Testis (tissue), 3 donors: ENCODE measurements around the gene GRM8. TPM values are rescaled to one million over a fixed set of nuclear protein-coding genes. Genes with fewer than 3 reads are reported as not detected.
A peak's percentile ranks its signal among the peaks of the same experiment; 100 is the strongest.

Source experiments
- DNase-seq: peaks from one replicate; pipeline ENCODE4 v3.0.0-alpha.2; 2019
- H3K27ac ChIP-seq, 2 donors: fragments of 200-600 bp; sonication (generic); one replicate each; pipeline ENCODE4 v1.5.1; 2019
- H3K27me3 ChIP-seq: fragments of 200-600 bp; sonication (generic); one replicate; pipeline ENCODE4 v1.5.1; 2019
- H3K36me3 ChIP-seq: fragments of 200-600 bp; sonication (generic); one replicate; pipeline ENCODE4 v1.5.1; 2017; ENCODE audit warnings: low read depth; ENCODE audit errors: missing control alignments
- H3K4me1 ChIP-seq: fragments of 200-600 bp; sonication (generic); one replicate; pipeline ENCODE4 v1.5.1; 2019
- H3K4me3 ChIP-seq, 2 donors: fragments of 200-600 bp; sonication (generic); one replicate each; pipeline ENCODE4 v1.5.1; 2017 to 2019
- H3K9me3 ChIP-seq: fragments of 200-600 bp; sonication (generic); one replicate; pipeline ENCODE4 v1.5.1; 2017
- POLR2A ChIP-seq: fragments of 450-650 bp; IDR thresholded peaks from one replicate; pipeline ENCODE4 v1.6.1; 2017; ENCODE audit warnings: antibody characterized with exemption, mild to moderate bottlenecking, moderate library complexity
- WGBS, 2 donors: methylation state at CpG; one replicate each; pipeline ENCODE4 v1.1.5; 2018; 5-methylcytosine and 5-hydroxymethylcytosine counted together
- intact Hi-C: fragments of 100-400 bp; cut with DNase I; formaldehyde crosslinking; loops from one replicate; pipeline ENCODE4 v1.15.1; 2023; ENCODE audit warnings: low total_unique reads
- polyA plus RNA-seq: library from polyadenylated mRNA; stranded (reverse); fragments of 350-450 nt; fragmentation: Illumina TruSeq; extraction: RNeasy Lipid Tissue Mini Kit (QIAGEN cat#74804); gene quantifications from one replicate; pipeline ENCODE4 v1.2.3, GENCODE V29; 2014; ENCODE audit warnings: low read depth, low replicate concordance; ENCODE audit not compliant: insufficient read depth
- total RNA-seq, 2 donors: library from RNA; depleted of rRNA; stranded (reverse); fragments of >200 nt; gene quantifications; one replicate each; pipeline ENCODE4 v1.2.3, GENCODE V29; 2016
- TF ChIP-seq, protein P1 (sequence below), 3 experiments: fragments of 450-650 bp in 2 of 3; fragments of 200-600 bp in 1 of 3; sonication (generic) in 1 of 3; IDR thresholded peaks; one replicate each; pipeline ENCODE4 v1.5.1; 2016 to 2019; ENCODE audit warnings: antibody characterized with exemption in 3 of 3, mild to moderate bottlenecking in 2 of 3, moderate library complexity in 1 of 3

Gene GRM8
- total and polyA plus RNA-seq, 3 donors from 2014 or later: 7.1 to 8.2 (median 7.1) TPM

DNA sequence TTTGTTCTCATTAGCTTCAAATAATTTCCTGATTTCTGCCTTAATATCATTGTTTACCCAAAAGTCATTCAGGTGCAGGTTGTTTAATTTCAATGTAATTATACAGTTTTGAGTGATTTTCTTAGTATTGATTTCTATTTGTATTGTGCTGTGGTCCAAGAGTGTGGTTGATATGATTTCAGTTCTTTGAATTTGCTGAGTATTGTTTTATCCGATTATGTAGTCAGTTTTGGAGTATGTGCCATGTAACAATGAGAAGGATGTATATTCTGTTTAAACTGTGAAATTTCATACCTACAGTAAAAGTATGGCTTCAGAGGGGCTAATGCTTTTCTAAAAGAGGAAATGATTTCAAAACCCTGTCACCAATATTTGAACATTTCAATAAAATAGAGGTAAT is 17.4 kb upstream of the GRM8 start:
- Histone ChIP-seq H3K27ac (no peak overlapping the region), H3K4me3 (no peak overlapping the region), H3K36me3 (no peaks in the 10 kb centered on the region), H3K9me3 (no peaks in the 10 kb centered on the region), H3K27me3 (no peaks in the 10 kb centered on the region), H3K4me1 (no peaks in the 10 kb centered on the region)
- TF ChIP-seq, protein P1, sequence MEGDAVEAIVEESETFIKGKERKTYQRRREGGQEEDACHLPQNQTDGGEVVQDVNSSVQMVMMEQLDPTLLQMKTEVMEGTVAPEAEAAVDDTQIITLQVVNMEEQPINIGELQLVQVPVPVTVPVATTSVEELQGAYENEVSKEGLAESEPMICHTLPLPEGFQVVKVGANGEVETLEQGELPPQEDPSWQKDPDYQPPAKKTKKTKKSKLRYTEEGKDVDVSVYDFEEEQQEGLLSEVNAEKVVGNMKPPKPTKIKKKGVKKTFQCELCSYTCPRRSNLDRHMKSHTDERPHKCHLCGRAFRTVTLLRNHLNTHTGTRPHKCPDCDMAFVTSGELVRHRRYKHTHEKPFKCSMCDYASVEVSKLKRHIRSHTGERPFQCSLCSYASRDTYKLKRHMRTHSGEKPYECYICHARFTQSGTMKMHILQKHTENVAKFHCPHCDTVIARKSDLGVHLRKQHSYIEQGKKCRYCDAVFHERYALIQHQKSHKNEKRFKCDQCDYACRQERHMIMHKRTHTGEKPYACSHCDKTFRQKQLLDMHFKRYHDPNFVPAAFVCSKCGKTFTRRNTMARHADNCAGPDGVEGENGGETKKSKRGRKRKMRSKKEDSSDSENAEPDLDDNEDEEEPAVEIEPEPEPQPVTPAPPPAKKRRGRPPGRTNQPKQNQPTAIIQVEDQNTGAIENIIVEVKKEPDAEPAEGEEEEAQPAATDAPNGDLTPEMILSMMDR (IDR thresholded peaks at IDR 0.05): no peak
- no peak for TF ChIP-seq POLR2A
- intact Hi-C loops: no loop called here
- no peak for DNase-seq
- 82 to 94% methylated on average over 1 of the region's 1 CpG for WGBS, 2 donors

DNA sequence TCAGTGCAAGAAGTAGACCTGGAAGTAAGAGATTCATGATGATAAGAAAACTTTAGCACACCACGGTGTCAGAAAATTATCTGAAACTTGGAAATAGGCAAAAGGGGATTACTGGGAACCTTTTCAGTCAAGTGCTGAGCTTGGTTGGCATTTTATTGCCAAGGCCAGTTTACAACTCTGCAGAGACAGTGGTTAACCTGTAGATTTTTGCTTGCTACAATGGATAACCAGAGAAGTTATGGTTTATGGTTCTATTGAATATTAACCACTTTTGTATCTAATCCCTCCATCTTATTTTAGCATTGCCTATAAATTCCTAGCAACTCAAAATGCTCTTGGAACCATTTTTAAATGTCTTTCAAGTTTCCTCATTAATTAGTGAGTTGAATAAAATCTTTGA is 13.3 kb upstream of the GRM8 start:
- H3K36me3 ChIP-seq: no peaks in the 10 kb centered on the region
- no peak overlapping the region for H3K4me3 ChIP-seq
- TF ChIP-seq, protein P1 (IDR thresholded peaks at IDR 0.05): no peak
- TF ChIP-seq POLR2A: no peak
- 81 to 84% methylated on average over 1 of the region's 1 CpG for WGBS, 2 donors
- H3K27me3 ChIP-seq: no peaks in the 10 kb centered on the region
- intact Hi-C loops: no loop called here
- H3K4me1 ChIP-seq: no peaks in the 10 kb centered on the region
- H3K9me3 ChIP-seq: no peaks in the 10 kb centered on the region
- H3K27ac ChIP-seq: no peak overlapping the region
- no peak for DNase-seq

DNA sequence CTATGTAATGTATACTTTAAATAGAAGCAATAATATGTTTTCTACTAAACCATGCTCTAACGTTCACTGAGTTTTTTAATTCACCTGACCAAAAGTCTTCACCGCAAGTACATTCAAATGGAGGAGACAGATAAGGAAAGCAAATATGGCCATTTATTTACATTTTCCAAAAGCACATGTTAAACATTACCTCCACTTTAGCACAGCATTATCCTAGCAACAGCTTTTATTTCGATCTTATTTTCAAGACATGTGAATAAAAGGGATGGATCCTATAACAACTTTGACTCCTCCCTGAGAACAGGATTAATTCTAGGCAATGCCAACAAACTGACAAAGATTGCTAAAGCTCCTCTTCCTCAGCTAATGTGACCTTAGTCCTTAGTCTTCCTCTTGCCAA is 11.5 kb upstream of the GRM8 start:
- Histone ChIP-seq H3K4me1 (no peaks in the 10 kb centered on the region), H3K9me3 (no peaks in the 10 kb centered on the region), H3K36me3 (no peaks in the 10 kb centered on the region), H3K4me3 (no peak overlapping the region), H3K27ac (no peak overlapping the region), H3K27me3 (no peaks in the 10 kb centered on the region)
- intact Hi-C loops: no loop called here
- TF ChIP-seq POLR2A: no peak
- TF ChIP-seq, protein P1 (IDR thresholded peaks at IDR 0.05): no peak
- 91 to 94% methylated on average over 3 of the region's 3 CpGs for WGBS, 2 donors
- no peak for DNase-seq

DNA sequence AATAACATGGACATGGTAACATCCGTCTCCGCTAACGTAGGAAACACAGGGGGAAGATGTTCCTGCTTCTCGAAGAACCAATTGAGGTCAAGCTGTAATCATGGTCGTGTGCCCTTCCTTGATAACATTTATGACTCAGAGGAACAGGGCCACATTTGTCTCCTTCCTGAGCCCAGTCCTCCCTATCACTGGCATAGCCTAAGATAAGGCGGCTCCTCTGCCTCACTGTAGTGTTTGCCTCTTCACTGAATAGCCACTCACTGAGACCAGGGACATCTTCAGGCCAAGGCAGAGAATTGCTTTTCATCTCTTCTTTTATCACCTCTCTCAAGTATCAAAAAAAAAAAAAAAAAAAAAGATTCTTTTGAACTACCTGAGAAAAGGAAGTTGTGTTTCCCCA is 5.4 kb upstream of the GRM8 start:
- DNase-seq: peak; percentile 50
- Histone ChIP-seq H3K9me3 (no peaks in the 10 kb centered on the region), H3K27me3 (no peaks in the 10 kb centered on the region), H3K4me3 (no peak overlapping the region), H3K4me1 (no peaks in the 10 kb centered on the region), H3K27ac (no peak overlapping the region), H3K36me3 (no peaks in the 10 kb centered on the region)
- TF ChIP-seq, protein P1 (IDR thresholded peaks at IDR 0.05): no peak
- TF ChIP-seq POLR2A: no peak
- intact Hi-C loops: no loop called here
- 46 to 71% methylated on average over 6 of the region's 6 CpGs for WGBS, 2 donors

DNA sequence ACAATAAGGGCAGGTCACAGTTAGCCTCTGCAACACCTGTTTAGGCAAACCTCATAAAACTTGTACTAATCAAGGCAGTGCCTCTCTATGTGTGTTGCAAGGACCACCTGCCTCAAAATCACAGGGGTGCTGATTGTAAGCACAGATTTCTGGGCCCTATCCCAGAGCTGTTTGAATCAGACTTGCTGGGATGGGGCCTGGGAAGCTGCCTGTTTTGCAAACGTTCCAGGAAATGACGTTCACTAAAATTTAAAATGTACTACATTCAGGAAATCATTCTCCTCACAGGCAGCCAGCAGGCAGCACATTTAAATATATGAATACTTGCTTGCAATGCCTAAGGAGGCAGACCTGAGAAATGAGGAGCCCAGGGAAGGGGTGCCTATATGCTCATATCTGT is 4.3 kb upstream of the GRM8 start:
- intact Hi-C loops: no loop called here
- 40 to 46% methylated on average over 2 of the region's 2 CpGs for WGBS, 2 donors

More for the DNA sequence above, 4.3 kb upstream of the GRM8 start:
- peaks cover 4% of the 10 kb centered on the region for H3K4me1 ChIP-seq
- DNase-seq: no peak
- TF ChIP-seq POLR2A: no peak
- TF ChIP-seq, protein P1 (IDR thresholded peaks at IDR 0.05): no peak
- no peaks in the 10 kb centered on the region for H3K36me3 ChIP-seq
- no peak overlapping the region for H3K27ac ChIP-seq
- no peaks in the 10 kb centered on the region for H3K9me3 ChIP-seq
- no peaks in the 10 kb centered on the region for H3K27me3 ChIP-seq
- no peak overlapping the region for H3K4me3 ChIP-seq
